ENCODE measurements around the gene CHAT. TPM values are rescaled to one million over a fixed set of nuclear protein-coding genes. Genes with fewer than 3 reads are reported as not detected.

Gene CHAT
- total and polyA plus RNA-seq, 12 donors = not detected

DNA sequence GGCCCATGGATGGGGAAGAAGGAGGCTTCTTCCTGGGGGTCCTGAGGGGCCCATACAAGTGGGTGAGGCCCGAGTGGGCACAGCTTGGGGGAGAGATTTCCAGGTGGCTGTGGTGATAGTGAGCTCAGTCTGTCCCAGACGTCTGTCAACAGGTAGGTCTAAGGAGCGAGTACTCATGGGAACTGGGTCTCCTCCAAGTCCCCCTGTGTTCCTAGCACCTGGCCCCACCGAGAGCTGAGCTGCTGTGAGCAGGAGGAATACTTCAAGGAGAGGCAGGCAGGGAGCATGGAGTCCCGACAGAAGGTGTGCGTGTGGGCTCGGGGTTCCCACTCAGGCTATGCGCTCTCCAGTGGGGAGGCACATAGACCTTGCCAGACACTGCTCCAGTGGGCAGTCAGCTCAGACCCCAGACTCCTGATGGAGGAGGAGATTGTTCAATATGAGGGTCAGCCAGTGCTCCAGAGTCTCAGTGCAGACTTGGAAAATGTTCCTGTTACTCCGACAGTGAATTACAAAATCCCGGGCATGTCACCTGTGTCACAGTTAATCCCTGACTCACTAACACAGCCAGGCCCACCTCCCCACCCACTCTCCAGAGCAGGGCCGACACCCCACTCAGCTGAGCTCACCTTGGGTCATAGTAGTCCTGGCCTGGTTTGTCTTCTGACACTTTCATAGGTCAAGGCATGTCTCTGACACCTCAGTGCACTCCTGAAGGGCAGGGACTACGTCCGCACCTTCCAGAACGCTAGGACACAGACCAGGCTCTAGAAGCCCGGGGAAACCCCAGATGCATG lies 37.4 kb downstream of the CHAT start:
- TF ChIP-seq POLR2A (IDR thresholded peaks at IDR 0.05) = no peak
- TF ChIP-seq, protein P1, sequence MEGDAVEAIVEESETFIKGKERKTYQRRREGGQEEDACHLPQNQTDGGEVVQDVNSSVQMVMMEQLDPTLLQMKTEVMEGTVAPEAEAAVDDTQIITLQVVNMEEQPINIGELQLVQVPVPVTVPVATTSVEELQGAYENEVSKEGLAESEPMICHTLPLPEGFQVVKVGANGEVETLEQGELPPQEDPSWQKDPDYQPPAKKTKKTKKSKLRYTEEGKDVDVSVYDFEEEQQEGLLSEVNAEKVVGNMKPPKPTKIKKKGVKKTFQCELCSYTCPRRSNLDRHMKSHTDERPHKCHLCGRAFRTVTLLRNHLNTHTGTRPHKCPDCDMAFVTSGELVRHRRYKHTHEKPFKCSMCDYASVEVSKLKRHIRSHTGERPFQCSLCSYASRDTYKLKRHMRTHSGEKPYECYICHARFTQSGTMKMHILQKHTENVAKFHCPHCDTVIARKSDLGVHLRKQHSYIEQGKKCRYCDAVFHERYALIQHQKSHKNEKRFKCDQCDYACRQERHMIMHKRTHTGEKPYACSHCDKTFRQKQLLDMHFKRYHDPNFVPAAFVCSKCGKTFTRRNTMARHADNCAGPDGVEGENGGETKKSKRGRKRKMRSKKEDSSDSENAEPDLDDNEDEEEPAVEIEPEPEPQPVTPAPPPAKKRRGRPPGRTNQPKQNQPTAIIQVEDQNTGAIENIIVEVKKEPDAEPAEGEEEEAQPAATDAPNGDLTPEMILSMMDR (IDR thresholded peaks at IDR 0.05) = no peak
- H3K27me3 ChIP-seq = no peaks in the 10 kb centered on the region
- WGBS, 4 donors = 75 to 89% (median 80%) methylated on average over 15 of the region's 15 CpGs

DNA sequence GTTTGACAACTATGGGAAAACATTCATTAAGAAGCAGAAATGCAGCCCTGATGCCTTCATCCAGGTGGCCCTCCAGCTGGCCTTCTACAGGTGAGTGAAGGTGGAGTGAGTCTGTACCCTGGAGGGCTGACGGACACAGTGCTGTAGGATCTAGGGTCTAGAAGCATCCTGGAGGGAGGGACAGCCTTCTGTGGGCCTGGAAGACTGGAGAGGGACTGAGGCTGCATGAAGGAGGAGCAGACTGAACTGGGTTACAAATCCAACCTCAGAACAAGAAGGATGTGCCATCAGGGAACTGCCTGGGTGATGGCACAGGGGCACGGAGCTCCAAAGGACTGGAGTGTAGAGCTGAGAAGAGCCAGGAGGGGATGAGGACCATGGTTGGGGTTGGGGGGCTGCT lies 38.1 kb downstream of the CHAT start:
- Histone ChIP-seq H3K27me3 (no peaks in the 10 kb centered on the region), H3K36me3 (replicated peaks in 1 of 2) (no peaks in the 10 kb centered on the region), H3K4me3 (no peak overlapping the region), H3K9me3 (replicated peaks in 1 of 3) (no peaks in the 10 kb centered on the region), H3K27ac (no peak overlapping the region), H3K4me1 (replicated peaks in 1 of 2) (no peaks in the 10 kb centered on the region)
- intact Hi-C loops (cut with DNase I) = no loop called here
- 68 to 83% (median 76%) methylated on average over 2 of the region's 2 CpGs for WGBS, 4 donors
- TF ChIP-seq, protein P1 (IDR thresholded peaks at IDR 0.05) = no peak
- TF ChIP-seq POLR2A (IDR thresholded peaks at IDR 0.05) = no peak
- peak in 1 of 7 donors; percentile 4 for DNase-seq

More for the DNA sequence above, 37.4 kb downstream of the CHAT start:
- H3K9me3 ChIP-seq (replicated peaks in 1 of 3) = no peaks in the 10 kb centered on the region
- H3K4me1 ChIP-seq (replicated peaks in 1 of 2) = no peaks in the 10 kb centered on the region
- H3K27ac ChIP-seq = no peak overlapping the region
- H3K4me3 ChIP-seq = no peak overlapping the region
- intact Hi-C loops (cut with DNase I) = no loop called here
- H3K36me3 ChIP-seq (replicated peaks in 1 of 2) = no peaks in the 10 kb centered on the region
- DNase-seq = peak in 1 of 7 donors; percentile 23

DNA sequence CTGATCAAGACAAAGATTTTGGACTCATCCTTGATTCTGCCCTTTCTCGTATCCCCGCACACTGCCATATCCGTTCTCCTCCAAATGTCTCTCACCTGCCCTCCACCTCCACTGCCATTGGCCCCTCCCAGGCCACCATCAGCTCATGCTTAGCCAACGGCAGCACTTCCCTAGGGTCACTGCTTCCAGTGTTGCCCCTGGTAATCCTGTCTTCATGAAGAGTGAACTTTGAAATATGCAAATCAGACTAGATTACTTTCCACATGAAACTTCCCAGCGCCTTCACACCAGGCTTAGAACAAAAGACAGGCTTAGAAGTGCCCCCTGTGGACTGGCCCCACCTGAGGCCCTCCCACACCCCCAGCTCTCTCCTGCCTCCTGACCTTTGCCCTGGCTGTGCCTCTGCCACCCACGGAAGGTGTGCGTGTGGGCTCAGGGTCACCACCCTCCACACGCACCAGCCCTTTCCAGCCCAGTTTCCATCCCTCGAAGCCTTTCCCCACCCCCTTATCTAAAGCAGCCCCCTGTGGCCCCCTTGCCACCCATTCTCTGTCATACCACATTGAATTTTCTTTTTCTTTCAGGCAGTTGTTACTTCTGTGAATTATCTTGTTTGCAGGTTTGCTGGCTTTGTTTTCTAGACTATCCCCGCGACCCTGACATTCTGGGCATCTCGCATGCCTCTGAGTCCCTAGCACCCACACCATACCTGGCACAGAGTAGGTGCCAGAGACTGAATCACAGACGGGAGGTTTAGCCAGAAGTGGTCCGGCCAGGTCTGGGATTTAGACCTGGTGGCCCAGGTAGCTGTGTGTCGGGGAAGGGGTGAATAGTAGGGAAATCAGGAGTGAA lies 38.8 kb downstream of the CHAT start:
- DNase-seq = peak in 1 of 7 donors; percentile 7
- Histone ChIP-seq H3K4me1 (replicated peaks in 1 of 2) (no peaks in the 10 kb centered on the region), H3K27ac (no peak overlapping the region), H3K36me3 (replicated peaks in 1 of 2) (no peaks in the 10 kb centered on the region), H3K27me3 (no peaks in the 10 kb centered on the region), H3K4me3 (no peak overlapping the region), H3K9me3 (replicated peaks in 1 of 3) (no peaks in the 10 kb centered on the region)
- WGBS, 4 donors = 63 to 73% (median 71%) methylated on average over 14 to 15 of the region's 15 CpGs
- intact Hi-C loops (cut with DNase I) = no loop called here
- TF ChIP-seq, protein P1 (IDR thresholded peaks at IDR 0.05) = no peak
- TF ChIP-seq POLR2A (IDR thresholded peaks at IDR 0.05) = no peak

DNA sequence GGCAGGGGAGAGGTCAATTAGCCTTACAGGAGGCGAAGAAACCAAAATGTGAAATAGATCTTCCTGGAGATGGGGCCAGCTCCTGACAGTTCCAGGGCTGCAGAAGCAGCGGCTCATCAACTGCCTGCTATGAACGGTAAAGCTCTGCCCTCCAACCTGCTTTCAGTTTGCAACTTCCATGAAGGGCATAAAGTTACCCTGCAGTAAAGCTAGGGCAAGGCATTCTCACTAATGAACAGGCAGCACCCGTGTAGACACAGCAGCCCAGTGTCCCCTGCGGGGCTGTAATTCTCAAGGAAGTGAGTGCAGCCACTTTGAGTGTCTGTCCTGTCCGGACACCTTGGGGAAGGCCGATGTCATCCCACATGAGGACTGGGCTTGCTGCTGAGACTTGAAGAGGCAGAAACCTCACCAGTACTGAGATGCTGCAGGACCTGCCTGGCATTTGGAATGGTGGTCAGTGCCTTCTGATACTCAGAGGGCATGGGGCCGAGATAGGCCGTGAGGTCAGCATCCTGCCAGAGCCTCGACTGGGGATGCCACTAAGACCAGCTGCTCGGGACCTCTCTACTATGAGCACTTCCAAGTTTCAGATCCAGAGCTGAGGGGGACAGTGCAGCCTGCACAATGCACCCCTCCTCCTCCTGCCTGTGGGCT lies 39.6 kb downstream of the CHAT start:
- H3K27me3 ChIP-seq = no peaks in the 10 kb centered on the region
- no peak overlapping the region for H3K27ac ChIP-seq
- no peak for TF ChIP-seq POLR2A (IDR thresholded peaks at IDR 0.05)
- TF ChIP-seq, protein P1 (IDR thresholded peaks at IDR 0.05) = no peak
- intact Hi-C loops (cut with DNase I) = no loop called here
- WGBS, 4 donors = 64 to 90% (median 81%) methylated on average over 8 to 11 of the region's 11 CpGs
- no peaks in the 10 kb centered on the region for H3K9me3 ChIP-seq (replicated peaks in 1 of 3)
- peak in 1 of 7 donors; percentile 27 for DNase-seq
- H3K4me3 ChIP-seq = no peak overlapping the region
- no peaks in the 10 kb centered on the region for H3K36me3 ChIP-seq (replicated peaks in 1 of 2)
- no peaks in the 10 kb centered on the region for H3K4me1 ChIP-seq (replicated peaks in 1 of 2)

Data from adrenal gland (tissue), 12 donors.